HEK293T (cell line): ENCODE data around the gene ESD.

Source experiments
- ARNT ChIP-seq: fragments of 450-650 bp; IDR thresholded peaks from 2 replicates; pipeline ENCODE4 v1.6.1; 2017; ENCODE audit warnings: mild to moderate bottlenecking
- BHLHE40 ChIP-seq: fragments of 450-650 bp; IDR thresholded peaks from 2 replicates; pipeline ENCODE4 v1.6.1; 2016; ENCODE audit warnings: mild to moderate bottlenecking, moderate library complexity, borderline replicate concordance
- CTBP1 ChIP-seq: fragments of 450-650 bp; IDR thresholded peaks from 2 replicates; pipeline ENCODE4 v1.6.1; 2016; ENCODE audit warnings: borderline replicate concordance
- ELF4 ChIP-seq: fragments of 450-650 bp; IDR thresholded peaks from 2 replicates; pipeline ENCODE4 v1.6.1; 2017; ENCODE audit warnings: antibody characterized with exemption
- FOXA1 ChIP-seq: fragments of 450-650 bp; IDR thresholded peaks from 2 replicates; pipeline ENCODE4 v1.6.1; 2016; ENCODE audit warnings: mild to moderate bottlenecking
- FOXK2 ChIP-seq: fragments of 450-650 bp; IDR thresholded peaks from 2 replicates; pipeline ENCODE4 v1.6.1; 2016; ENCODE audit warnings: mild to moderate bottlenecking
- L3MBTL2 ChIP-seq: fragments of 450-650 bp; conservative IDR thresholded peaks from 2 replicates; pipeline ENCODE4 v1.6.1; 2016; ENCODE audit warnings: mild to moderate bottlenecking
- LEF1 ChIP-seq: fragments of 450-650 bp; IDR thresholded peaks from 2 replicates; pipeline ENCODE4 v1.6.1; 2017; ENCODE audit warnings: mild to moderate bottlenecking, borderline replicate concordance
- NFRKB ChIP-seq: fragments of 450-650 bp; IDR thresholded peaks from 2 replicates; pipeline ENCODE4 v1.6.1; 2016; ENCODE audit warnings: mild to moderate bottlenecking, moderate library complexity
- PKNOX1 ChIP-seq: fragments of 450-650 bp; IDR thresholded peaks from 2 replicates; pipeline ENCODE4 v1.6.1; 2016
- SP1 ChIP-seq: fragments of 450-650 bp; IDR thresholded peaks from 2 replicates; pipeline ENCODE4 v1.6.1; 2017
- SUZ12 ChIP-seq: fragments of 450-650 bp; IDR thresholded peaks from 2 replicates; pipeline ENCODE4 v1.6.1; 2016; ENCODE audit warnings: mild to moderate bottlenecking
- TARDBP ChIP-seq: fragments of 450-650 bp; IDR thresholded peaks from 2 replicates; pipeline ENCODE4 v1.6.1; 2016
- ZNF384 ChIP-seq: fragments of 450-650 bp; IDR thresholded peaks from 2 replicates; pipeline ENCODE4 v1.6.1; 2016

GRCh38 chr13:46771693-46772092 lies 25.3 kb downstream of the ESD start:
- TF ChIP-seq SUZ12 (no peak), NFRKB (no peak), ARNT (no peak), FOXA1 (no peak), PKNOX1 (no peak), ZNF384 (no peak), BHLHE40 (no peak), FOXK2 (no peak), SP1 (no peak), TARDBP (no peak), CTBP1 (no peak), L3MBTL2 (no peak), LEF1 (no peak), ELF4 (no peak)
